ENCODE data around the gene DNAJB13.

The DNAJB13 gene

DNA sequence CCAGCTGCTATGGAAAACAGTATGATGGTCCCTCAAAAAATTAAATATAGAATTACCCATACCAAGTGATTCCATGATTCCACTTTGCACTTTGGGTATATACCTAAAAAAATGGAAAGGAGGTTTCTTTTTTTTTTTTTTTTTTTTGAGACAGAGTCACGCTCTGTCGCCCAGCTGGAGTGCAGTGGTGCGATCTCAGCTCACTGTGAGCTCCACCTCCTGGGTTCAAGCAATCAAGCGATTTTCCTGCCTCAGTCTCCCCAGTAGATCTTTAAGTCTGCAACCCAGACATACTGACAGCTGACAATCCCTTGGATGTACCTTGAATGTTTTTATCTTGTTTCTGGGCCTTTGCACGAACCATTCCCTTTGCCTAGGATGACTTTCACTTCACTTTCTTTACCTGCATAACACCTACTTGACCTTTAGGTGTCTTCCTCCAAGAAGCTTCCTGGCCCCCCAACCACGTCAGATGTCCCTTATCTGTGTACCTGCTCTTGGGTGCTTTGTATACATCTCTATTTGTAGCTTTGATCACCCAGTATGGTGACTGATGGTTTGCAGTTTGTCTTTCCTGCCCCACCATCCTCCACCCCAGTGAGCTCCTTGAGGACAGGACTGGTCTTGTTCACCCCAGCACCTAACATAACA, 46.4 kb downstream of the DNAJB13 start:
- no peak overlapping the region for H3K27ac ChIP-seq
- TF ChIP-seq, protein P1, sequence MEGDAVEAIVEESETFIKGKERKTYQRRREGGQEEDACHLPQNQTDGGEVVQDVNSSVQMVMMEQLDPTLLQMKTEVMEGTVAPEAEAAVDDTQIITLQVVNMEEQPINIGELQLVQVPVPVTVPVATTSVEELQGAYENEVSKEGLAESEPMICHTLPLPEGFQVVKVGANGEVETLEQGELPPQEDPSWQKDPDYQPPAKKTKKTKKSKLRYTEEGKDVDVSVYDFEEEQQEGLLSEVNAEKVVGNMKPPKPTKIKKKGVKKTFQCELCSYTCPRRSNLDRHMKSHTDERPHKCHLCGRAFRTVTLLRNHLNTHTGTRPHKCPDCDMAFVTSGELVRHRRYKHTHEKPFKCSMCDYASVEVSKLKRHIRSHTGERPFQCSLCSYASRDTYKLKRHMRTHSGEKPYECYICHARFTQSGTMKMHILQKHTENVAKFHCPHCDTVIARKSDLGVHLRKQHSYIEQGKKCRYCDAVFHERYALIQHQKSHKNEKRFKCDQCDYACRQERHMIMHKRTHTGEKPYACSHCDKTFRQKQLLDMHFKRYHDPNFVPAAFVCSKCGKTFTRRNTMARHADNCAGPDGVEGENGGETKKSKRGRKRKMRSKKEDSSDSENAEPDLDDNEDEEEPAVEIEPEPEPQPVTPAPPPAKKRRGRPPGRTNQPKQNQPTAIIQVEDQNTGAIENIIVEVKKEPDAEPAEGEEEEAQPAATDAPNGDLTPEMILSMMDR (IDR thresholded peaks at IDR 0.05): no peak
- TF ChIP-seq ZFX (IDR thresholded peaks at IDR 0.05; ENCODE audit: borderline replicate concordance): no peak

DNA sequence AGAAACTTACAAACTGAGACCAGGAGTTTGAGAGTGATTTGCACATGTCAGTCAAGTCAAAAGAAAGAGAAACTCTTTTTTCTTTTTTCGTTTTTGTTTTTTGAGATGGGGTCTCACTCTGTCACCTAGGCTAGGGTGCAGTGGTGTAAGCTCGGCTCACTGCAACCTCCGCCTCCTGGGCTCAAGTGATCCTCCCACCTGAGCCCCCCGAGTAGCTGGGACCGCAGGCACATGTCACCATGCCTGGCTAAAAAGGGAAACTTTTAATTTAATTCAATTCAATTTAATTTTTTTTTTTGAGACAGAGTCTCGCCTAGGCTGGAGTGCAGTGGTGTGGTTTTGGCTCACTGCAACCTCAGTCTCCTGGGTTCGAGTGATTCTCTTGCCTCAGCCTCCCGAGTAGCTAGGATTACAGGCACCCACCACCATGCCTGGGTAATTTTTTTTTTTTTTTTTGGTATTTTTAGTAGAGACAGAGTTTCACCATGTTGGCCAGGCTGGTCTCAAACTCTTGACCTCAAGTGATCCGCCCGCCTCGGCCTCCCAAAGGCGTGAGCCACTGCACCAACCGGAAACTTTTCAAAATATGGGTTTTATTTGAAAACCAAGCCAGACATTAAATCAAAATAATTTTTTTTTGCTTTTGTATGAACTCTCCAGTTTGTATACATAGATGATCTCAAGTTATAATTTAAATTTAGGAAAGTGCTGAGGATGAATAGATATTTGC, 48.2 kb downstream of the DNAJB13 start:
- H3K27ac ChIP-seq: no peak overlapping the region
- no peak for TF ChIP-seq ZFX (IDR thresholded peaks at IDR 0.05; ENCODE audit: borderline replicate concordance)
- TF ChIP-seq, protein P1 (IDR thresholded peaks at IDR 0.05): no peak

DNA sequence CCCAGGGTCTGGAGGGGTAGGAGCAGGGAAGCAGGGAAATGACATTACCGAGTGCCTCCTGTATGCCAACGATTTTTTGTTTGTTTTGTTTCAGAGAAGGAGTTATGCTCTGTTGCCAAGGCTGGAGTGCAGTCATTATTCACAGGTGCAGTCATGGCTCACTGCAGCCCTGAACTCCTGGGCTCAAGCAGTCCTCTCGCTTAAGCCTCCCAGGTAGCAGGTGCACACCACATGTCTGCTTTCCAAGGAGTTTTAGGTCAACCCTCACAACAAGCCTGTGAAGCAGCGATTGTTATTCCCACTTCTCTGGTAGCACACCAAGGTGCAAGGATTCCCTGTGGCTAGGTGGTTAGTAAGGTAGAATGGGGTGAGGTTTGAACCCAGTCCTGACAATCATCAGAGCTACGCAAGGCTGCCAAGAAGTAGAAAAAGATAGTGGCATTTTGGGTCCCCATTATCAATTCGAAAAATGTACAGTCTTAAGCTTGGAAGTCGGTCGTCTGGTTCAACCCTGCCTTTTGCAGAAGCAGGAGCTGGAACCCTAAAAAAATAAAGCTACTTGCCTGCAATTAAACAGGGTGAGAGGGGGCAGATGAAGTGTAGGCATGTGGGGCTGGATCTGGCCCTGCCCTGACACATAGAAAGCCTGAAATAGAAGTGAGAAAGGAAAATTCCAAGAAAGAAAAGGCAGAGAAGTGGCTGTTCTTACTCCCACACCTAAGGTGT, 48.9 kb downstream of the DNAJB13 start:
- H3K27ac ChIP-seq: no peak overlapping the region
- TF ChIP-seq, protein P1 (IDR thresholded peaks at IDR 0.05): no peak
- no peak for TF ChIP-seq ZFX (IDR thresholded peaks at IDR 0.05; ENCODE audit: borderline replicate concordance)

DNA sequence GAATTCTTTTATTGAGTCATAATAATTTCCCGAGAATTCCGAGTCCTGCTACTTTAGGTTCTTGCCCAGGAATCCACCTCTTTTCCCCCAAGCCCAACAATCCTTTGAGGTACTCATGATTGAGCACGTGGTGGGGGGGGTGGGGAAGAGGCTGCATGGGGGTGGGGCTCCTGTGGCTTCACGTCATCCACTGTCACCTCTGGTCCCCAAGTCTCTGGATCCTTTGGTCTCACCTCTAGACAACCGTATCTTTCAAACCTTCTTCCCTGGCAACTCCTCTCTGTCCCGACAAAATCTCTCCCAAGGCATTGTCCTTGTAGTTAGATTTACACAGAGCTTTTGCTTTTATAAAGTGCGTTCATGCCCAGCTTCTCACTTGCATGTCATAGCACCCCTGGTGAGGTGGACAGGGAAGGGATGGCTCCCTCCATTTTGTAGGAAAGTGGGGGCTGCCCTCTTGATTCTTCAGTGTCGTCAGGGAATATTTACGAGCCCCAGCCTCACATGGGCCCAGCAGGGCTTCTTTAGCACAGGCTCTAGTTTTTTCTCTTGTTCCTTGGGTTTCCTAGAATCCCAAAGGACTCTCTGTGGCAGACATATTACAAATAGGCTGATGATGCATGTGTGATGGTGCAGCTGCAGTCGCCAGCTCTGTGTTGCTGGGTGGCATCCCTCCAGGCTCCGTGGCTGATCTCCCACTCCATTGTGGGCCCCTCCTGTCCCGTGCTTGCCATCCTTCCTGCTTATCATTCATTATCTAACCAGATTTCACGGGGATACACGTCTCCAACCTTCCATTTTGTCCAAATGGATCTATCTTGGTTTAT, 49.7 kb downstream of the DNAJB13 start:
- TF ChIP-seq, protein P1 (IDR thresholded peaks at IDR 0.05): no peak
- no peak for TF ChIP-seq ZFX (IDR thresholded peaks at IDR 0.05; ENCODE audit: borderline replicate concordance)
- H3K27ac ChIP-seq: no peak overlapping the region

DNA sequence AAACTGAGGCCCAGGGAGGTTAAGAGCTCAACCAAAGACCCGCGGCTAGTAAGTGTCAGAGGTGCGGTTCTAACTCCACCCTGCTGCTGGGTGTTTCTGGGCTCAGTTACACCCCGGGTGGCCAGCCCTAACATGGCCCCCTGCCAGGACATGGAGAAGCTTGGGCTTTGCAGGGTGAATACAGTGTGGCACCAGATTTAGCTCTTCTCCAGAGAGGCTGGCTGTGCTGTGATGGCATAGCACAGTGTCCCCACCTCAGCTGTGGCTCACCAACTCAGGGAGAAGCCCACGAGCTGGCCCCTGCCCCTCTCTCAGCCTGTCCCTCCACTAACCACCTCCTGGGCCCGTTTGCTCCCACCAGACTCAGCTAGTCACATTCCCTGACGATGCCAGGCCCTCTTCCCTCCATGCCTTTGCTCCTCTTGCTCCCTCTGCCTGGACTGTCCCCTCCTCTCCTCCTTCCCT, 51.0 kb downstream of the DNAJB13 start:
- H3K27ac ChIP-seq: no peak overlapping the region
- TF ChIP-seq ZFX (IDR thresholded peaks at IDR 0.05; ENCODE audit: borderline replicate concordance): no peak
- TF ChIP-seq, protein P1 (IDR thresholded peaks at IDR 0.05): no peak

DNA sequence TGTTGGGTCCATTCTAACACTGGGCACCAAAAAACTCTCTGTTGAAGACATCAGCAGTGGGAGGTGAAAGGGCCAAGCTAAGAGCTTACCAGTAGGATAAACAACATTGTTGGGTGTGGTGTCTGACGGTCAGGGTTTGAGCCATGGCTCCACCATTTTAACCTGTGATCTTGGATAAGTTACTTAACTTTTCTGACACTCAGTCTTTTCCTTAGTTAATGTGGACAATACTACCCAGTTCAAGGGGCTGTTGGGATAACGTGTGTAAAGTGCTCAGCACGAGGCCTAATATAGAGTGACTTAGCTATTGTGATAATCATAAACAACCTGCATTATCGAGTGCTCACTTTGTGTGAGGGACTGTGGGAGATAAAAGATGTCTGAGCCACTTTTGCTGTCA, 52.0 kb downstream of the DNAJB13 start:
- H3K27ac ChIP-seq: no peak overlapping the region
- TF ChIP-seq, protein P1 (IDR thresholded peaks at IDR 0.05): no peak
- TF ChIP-seq ZFX (IDR thresholded peaks at IDR 0.05; ENCODE audit: borderline replicate concordance): no peak
